Mesothelial cell of epicardium (in vitro differentiated cells): Measurements from ENCODE around the gene CFD. TPM values are rescaled to one million over a fixed set of nuclear protein-coding genes. Genes with fewer than 3 reads are reported as not detected.
"Not testable (repeated sequence)": the region's sequence is repeated elsewhere in the genome, so short reads cannot be mapped to it uniquely, and the experiment has no call there.

Experiments
- DNase-seq, 2 experiments: peaks; one replicate each; pipeline ENCODE4 v3.0.0; 2021; ENCODE audit warnings: low spot score in 2 of 2; ENCODE audit not compliant: unreplicated experiment in 2 of 2
- H3K27ac Mint-ChIP-seq: 2 replicates; pipeline ENCODE4 v1.8.0; 2021; ENCODE audit warnings: mixed read lengths
- H3K27me3 Mint-ChIP-seq: 2 replicates; pipeline ENCODE4 v1.8.0; 2021; ENCODE audit warnings: low read depth, mixed read lengths
- H3K36me3 Mint-ChIP-seq: 2 replicates; pipeline ENCODE4 v1.8.0; 2021; ENCODE audit warnings: mixed read lengths
- H3K4me1 Mint-ChIP-seq: 2 replicates; pipeline ENCODE4 v1.8.0; 2021; ENCODE audit warnings: mixed read lengths
- H3K4me3 Mint-ChIP-seq: 2 replicates; pipeline ENCODE4 v1.8.0; 2021; ENCODE audit warnings: mild to moderate bottlenecking, moderate library complexity, mixed read lengths
- H3K9me3 Mint-ChIP-seq: 2 replicates; pipeline ENCODE4 v1.8.0; 2021; ENCODE audit warnings: mixed read lengths
- total RNA-seq: library from RNA; stranded (reverse); gene quantifications from 3 replicates; pipeline ENCODE4 v1.2.1, GENCODE V29; 2021
- TF ChIP-seq, protein P1 (sequence below): fragments of 200-600 bp; sonication (generic); IDR thresholded peaks from one replicate; pipeline ENCODE4 v1.5.0; 2021; ENCODE audit warnings: antibody characterized with exemption; ENCODE audit not compliant: unreplicated experiment

The CFD gene
- total RNA-seq, 1 donor from 2014 or later = 3.2 TPM

- Mint-ChIP-seq H3K27me3 (peaks cover 6% of the 10 kb centered on the region), H3K4me3 (no peak overlapping the region), H3K9me3 (no peaks in the 10 kb centered on the region), H3K36me3 (no peaks in the 10 kb centered on the region), H3K4me1 (peaks cover 7% of the 10 kb centered on the region), H3K27ac (no peak overlapping the region)
- no peak for DNase-seq
- TF ChIP-seq, protein P1, sequence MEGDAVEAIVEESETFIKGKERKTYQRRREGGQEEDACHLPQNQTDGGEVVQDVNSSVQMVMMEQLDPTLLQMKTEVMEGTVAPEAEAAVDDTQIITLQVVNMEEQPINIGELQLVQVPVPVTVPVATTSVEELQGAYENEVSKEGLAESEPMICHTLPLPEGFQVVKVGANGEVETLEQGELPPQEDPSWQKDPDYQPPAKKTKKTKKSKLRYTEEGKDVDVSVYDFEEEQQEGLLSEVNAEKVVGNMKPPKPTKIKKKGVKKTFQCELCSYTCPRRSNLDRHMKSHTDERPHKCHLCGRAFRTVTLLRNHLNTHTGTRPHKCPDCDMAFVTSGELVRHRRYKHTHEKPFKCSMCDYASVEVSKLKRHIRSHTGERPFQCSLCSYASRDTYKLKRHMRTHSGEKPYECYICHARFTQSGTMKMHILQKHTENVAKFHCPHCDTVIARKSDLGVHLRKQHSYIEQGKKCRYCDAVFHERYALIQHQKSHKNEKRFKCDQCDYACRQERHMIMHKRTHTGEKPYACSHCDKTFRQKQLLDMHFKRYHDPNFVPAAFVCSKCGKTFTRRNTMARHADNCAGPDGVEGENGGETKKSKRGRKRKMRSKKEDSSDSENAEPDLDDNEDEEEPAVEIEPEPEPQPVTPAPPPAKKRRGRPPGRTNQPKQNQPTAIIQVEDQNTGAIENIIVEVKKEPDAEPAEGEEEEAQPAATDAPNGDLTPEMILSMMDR = no peak
Measured at GRCh38 chr19:850221-850978, 9.1 kb upstream of the CFD start.

DNA sequence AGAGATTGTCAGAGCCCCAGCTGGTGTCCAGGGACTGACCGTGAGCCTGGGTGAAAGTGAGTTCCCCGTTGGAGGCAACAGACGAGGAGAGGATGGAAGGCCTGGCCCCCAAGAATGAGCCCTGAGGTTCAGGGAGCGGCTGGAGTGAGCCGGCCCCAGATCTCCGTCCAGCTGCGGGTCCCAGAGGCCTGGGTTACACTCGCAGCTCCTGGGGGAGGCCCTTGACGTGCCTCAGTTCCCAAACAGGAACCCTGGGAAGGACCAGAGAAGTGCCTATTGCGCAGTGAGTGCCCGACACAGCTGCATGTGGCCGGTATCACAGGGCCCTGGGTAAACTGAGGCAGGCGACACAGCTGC lies 8.5 kb upstream of the CFD start:
- Mint-ChIP-seq H3K4me3 (no peak overlapping the region), H3K27ac (no peak overlapping the region), H3K4me1 (peaks cover 5% of the 10 kb centered on the region), H3K36me3 (no peaks in the 10 kb centered on the region), H3K27me3 (peaks cover 2% of the 10 kb centered on the region), H3K9me3 (no peaks in the 10 kb centered on the region)
- DNase-seq = no peak
- TF ChIP-seq, protein P1 = no peak

- peaks cover 2% of the 10 kb centered on the region for H3K4me1 Mint-ChIP-seq
Measured at GRCh38 chr19:852136-853013, 7.1 kb upstream of the CFD start, which contains the start of gene ELANE. Gene ELANE, plus strand, starts transcription at chr19:852303. Its CDS starts 26 bp downstream, at chr19:852329.

GRCh38 chr19:853014-853585 lies 6.4 kb upstream of the CFD start:
- TF ChIP-seq, protein P1 = no peak
- Mint-ChIP-seq H3K27me3 (peaks cover 2% of the 10 kb centered on the region), H3K36me3 (no peaks in the 10 kb centered on the region), H3K9me3 (no peaks in the 10 kb centered on the region), H3K4me3 (no peak overlapping the region), H3K4me1 (no peaks in the 10 kb centered on the region), H3K27ac (no peak overlapping the region)
- DNase-seq = no peak

More at GRCh38 chr19:852136-853013, 7.1 kb upstream of the CFD start, which contains the start of gene ELANE:
- Mint-ChIP-seq H3K27me3 (no peaks in the 10 kb centered on the region), H3K27ac (no peak within 1 kb of the TSS), H3K4me3 (no peak within 1 kb of the TSS), H3K9me3 (no peaks in the 10 kb centered on the region), H3K36me3 (no peaks in the 10 kb centered on the region)
- DNase-seq = no peak
- TF ChIP-seq, protein P1 = no peak

DNA sequence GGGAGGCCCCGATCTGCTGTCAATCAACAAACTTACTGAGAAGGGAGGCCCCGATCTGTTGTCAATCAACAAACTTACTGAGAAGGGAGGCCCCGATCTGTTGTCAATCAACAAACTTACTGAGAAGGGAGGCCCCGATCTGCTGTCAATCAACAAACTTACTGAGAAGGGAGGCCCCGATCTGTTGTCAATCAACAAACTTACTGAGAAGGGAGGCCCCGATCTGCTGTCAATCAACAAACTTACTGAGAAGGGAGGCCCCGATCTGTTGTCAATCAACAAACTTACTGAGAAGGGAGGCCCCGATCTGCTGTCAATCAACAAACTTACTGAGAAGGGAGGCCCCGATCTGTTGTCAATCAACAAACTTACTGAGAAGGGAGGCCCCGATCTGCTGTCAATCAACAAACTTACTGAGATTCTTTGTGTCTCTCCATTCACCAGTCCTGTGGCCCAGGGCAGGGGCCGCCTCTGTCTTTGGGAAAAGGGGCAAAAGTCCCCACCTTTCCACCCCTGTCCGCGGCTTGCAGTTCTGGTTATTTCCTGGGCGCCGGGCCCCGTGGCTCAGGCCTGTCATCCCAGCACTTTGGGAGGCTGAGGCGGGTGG lies 5.7 kb upstream of the CFD start:
- DNase-seq, H3K9me3 Mint-ChIP-seq, H3K36me3 Mint-ChIP-seq, H3K4me1 Mint-ChIP-seq, H3K27ac Mint-ChIP-seq, H3K27me3 Mint-ChIP-seq, H3K4me3 Mint-ChIP-seq: not testable (repeated sequence)
